ENCODE data around the gene CNR2.

CNR2 gene

DNA sequence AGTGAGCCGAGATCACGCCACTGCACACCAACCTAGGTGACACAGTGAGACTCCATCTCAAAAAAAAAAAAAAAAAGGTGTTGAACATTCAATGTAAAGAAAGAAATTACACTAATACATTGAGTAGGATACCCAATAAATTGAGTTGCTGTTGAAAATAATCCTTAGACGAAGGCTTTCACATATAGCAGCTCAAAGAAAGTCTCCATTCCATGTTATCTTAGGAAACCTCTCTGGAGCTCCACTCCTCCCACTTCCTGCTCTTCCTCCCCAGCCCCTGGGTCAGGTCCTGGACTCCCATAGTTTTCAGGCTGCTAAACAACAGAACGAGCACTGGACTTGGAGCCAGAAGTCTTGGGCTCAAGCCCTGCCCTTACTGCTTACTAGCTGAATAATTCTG, 15.6 kb upstream of the CNR2 start:
- Histone ChIP-seq H3K9me3 (ENCODE audit: control insufficient read depth, insufficient read depth, low read depth, low read length) (no peaks in the 10 kb centered on the region), H3K27ac (ENCODE audit: extremely low read depth, low read depth, low read length) (no peak overlapping the region), H3K4me1 (ENCODE audit: control insufficient read depth, insufficient read depth, low read length) (no peaks in the 10 kb centered on the region), H3K4me3 (ENCODE audit: low read depth, low read length) (no peak overlapping the region), H3K36me3 (ENCODE audit: control insufficient read depth in 2 of 2, insufficient read depth in 1 of 2, low read length in 2 of 2) (no peaks in the 10 kb centered on the region)
- CTCF ChIA-PET, result interaction anchor here (0.5 to 1.0 kb wide), 5 partner anchors 118 to 222 kb away, joined by 3 to 6 read pairs (median 3); partner anchors contain the start of gene MYOM3
- TF ChIP-seq, protein P1, sequence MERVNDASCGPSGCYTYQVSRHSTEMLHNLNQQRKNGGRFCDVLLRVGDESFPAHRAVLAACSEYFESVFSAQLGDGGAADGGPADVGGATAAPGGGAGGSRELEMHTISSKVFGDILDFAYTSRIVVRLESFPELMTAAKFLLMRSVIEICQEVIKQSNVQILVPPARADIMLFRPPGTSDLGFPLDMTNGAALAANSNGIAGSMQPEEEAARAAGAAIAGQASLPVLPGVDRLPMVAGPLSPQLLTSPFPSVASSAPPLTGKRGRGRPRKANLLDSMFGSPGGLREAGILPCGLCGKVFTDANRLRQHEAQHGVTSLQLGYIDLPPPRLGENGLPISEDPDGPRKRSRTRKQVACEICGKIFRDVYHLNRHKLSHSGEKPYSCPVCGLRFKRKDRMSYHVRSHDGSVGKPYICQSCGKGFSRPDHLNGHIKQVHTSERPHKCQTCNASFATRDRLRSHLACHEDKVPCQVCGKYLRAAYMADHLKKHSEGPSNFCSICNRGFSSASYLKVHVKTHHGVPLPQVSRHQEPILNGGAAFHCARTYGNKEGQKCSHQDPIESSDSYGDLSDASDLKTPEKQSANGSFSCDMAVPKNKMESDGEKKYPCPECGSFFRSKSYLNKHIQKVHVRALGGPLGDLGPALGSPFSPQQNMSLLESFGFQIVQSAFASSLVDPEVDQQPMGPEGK (tag by site-specific recombination; IDR thresholded peaks at IDR 0.05), result no peak
- TF ChIP-seq ZNF184 (tag by site-specific recombination; IDR thresholded peaks at IDR 0.05) (no peak), ZNF133 (tag by site-specific recombination; IDR thresholded peaks at IDR 0.05) (no peak), ZNF16 (tag by site-specific recombination; IDR thresholded peaks at IDR 0.05; ENCODE audit: low read depth) (no peak), ZNF549 (tag by site-specific recombination; IDR thresholded peaks at IDR 0.05) (no peak), ZNF335 (tag by site-specific recombination; conservative IDR thresholded peaks at IDR 0.05) (no peak), KLF10 (tag by site-specific recombination; IDR thresholded peaks at IDR 0.05) (no peak), ZNF121 (tag by site-specific recombination; IDR thresholded peaks at IDR 0.05) (no peak), ZNF707 (tag by site-specific recombination; IDR thresholded peaks at IDR 0.05) (no peak), ZNF175 (tag by site-specific recombination; IDR thresholded peaks at IDR 0.05) (no peak)
- TF ChIP-seq, protein P2, sequence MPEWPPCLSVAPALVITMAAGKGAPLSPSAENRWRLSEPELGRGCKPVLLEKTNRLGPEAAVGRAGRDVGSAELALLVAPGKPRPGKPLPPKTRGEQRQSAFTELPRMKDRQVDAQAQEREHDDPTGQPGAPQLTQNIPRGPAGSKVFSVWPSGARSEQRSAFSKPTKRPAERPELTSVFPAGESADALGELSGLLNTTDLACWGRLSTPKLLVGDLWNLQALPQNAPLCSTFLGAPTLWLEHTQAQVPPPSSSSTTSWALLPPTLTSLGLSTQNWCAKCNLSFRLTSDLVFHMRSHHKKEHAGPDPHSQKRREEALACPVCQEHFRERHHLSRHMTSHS (tag by site-specific recombination; IDR thresholded peaks at IDR 0.05), result no peak
- POLR2A ChIA-PET, result no interaction called here

DNA sequence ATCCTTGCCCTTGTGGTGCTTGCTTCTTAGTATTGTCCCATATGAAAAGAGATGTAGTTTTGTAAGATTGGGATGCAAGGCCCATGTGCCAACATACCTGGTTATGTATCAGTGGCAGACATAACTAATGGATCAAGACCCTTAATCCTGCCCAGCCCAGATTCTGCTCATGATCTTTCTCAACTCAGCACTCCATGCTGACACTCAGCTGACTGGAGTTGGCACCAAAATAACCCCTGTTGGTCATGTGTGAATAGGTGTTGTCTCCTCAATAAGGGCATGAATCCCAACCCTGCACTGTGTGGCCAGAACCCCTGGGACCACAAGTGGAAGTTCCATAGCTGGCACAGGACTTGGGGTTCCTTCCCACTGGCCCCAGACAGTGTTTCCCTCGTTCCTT, 13.9 kb upstream of the CNR2 start:
- Histone ChIP-seq H3K4me3 (ENCODE audit: low read depth, low read length) (no peak overlapping the region), H3K36me3 (ENCODE audit: control insufficient read depth in 2 of 2, insufficient read depth in 1 of 2, low read length in 2 of 2) (no peaks in the 10 kb centered on the region), H3K9me3 (ENCODE audit: control insufficient read depth, insufficient read depth, low read depth, low read length) (no peaks in the 10 kb centered on the region), H3K27ac (ENCODE audit: extremely low read depth, low read depth, low read length) (no peak overlapping the region), H3K4me1 (ENCODE audit: control insufficient read depth, insufficient read depth, low read length) (no peaks in the 10 kb centered on the region)
- POLR2A ChIA-PET, result no interaction called here
- CTCF ChIA-PET, result no interaction called here
- peak; percentile 52; the same call in 1 of the 2 replicates for TF ChIP-seq ZNF23 (tag by site-specific recombination; IDR thresholded peaks at IDR 0.05; ENCODE audit: borderline replicate concordance)
- TF ChIP-seq ZNF792 (tag by site-specific recombination; IDR thresholded peaks at IDR 0.05), result no peak
- TF ChIP-seq ZNF585B (tag by site-specific recombination; IDR thresholded peaks at IDR 0.05), result no peak
- peak; percentile 82 for TF ChIP-seq ZBTB17 (tag by site-specific recombination; IDR thresholded peaks at IDR 0.05)
- TF ChIP-seq KLF8 (tag by site-specific recombination; IDR thresholded peaks at IDR 0.05), result no peak

GRCh38 chr1:23925279-23925678, 12.1 kb upstream of the CNR2 start:
- no peak overlapping the region for H3K27ac ChIP-seq (ENCODE audit: extremely low read depth, low read depth, low read length)
- no peaks in the 10 kb centered on the region for H3K9me3 ChIP-seq (ENCODE audit: control insufficient read depth, insufficient read depth, low read depth, low read length)
- no peak overlapping the region for H3K4me3 ChIP-seq (ENCODE audit: low read depth, low read length)
- ChIA-PET CTCF (interaction anchor here (1.5 kb wide), 1 partner anchor 9 kb away, joined by 7 read pairs; no protein-coding TSS in a partner anchor), POLR2A (interaction anchor here (0.6 kb wide), 1 partner anchor 234 kb away, joined by 10 read pairs; the partner anchor contains the start of gene RPL11)
- no peaks in the 10 kb centered on the region for H3K36me3 ChIP-seq (ENCODE audit: control insufficient read depth in 2 of 2, insufficient read depth in 1 of 2, low read length in 2 of 2)
- H3K4me1 ChIP-seq (ENCODE audit: control insufficient read depth, insufficient read depth, low read length), result no peaks in the 10 kb centered on the region
- no peak for TF ChIP-seq KLF7 (tag by site-specific recombination; IDR thresholded peaks at IDR 0.05; ENCODE audit: borderline replicate concordance)
- no peak for TF ChIP-seq ZFP37 (tag by site-specific recombination; IDR thresholded peaks at IDR 0.05)
- TF ChIP-seq ZNF311 (tag by site-specific recombination; IDR thresholded peaks at IDR 0.05; ENCODE audit: borderline replicate concordance), result no peak
- no peak for TF ChIP-seq ZNF621 (tag by site-specific recombination; IDR thresholded peaks at IDR 0.05)
- TF ChIP-seq ZNF324 (tag by site-specific recombination; IDR thresholded peaks at IDR 0.05), result no peak
- no peak for TF ChIP-seq ZNF549 (tag by site-specific recombination; IDR thresholded peaks at IDR 0.05)
- TF ChIP-seq ZNF626 (tag by site-specific recombination; IDR thresholded peaks at IDR 0.05), result no peak
- no peak for TF ChIP-seq ZNF624 (tag by site-specific recombination; IDR thresholded peaks at IDR 0.05)
- TF ChIP-seq ZBTB7A (tag by site-specific recombination; IDR thresholded peaks at IDR 0.05; ENCODE audit: low read depth), result no peak
- no peak for TF ChIP-seq ZNF433 (tag by site-specific recombination; IDR thresholded peaks at IDR 0.05; ENCODE audit: low read depth)
- TF ChIP-seq, protein P3, sequence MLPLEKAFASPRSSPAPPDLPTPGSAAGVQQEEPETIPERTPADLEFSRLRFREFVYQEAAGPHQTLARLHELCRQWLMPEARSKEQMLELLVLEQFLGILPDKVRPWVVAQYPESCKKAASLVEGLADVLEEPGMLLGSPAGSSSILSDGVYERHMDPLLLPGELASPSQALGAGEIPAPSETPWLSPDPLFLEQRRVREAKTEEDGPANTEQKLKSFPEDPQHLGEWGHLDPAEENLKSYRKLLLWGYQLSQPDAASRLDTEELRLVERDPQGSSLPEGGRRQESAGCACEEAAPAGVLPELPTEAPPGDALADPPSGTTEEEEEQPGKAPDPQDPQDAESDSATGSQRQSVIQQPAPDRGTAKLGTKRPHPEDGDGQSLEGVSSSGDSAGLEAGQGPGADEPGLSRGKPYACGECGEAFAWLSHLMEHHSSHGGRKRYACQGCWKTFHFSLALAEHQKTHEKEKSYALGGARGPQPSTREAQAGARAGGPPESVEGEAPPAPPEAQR (tag by site-specific recombination; IDR thresholded peaks at IDR 0.05), result no peak
- no peak for TF ChIP-seq ZNF580 (tag by site-specific recombination; IDR thresholded peaks at IDR 0.05)
- no peak for TF ChIP-seq KLF1 (tag by site-specific recombination; IDR thresholded peaks at IDR 0.05)
- no peak for TF ChIP-seq ZNF140 (tag by site-specific recombination; IDR thresholded peaks at IDR 0.05)

Data from HEK293 (cell line).